HG03066 (cell line): Measurements from ENCODE around the gene PASK.

ENCODE experiments used
- ATAC-seq: cut with Tn5 transposase; IDR thresholded peaks from one replicate; pipeline ENCODE4 v1.9.1; 2021; ENCODE audit warnings: low read depth; ENCODE audit not compliant: unreplicated experiment

Gene PASK

DNA sequence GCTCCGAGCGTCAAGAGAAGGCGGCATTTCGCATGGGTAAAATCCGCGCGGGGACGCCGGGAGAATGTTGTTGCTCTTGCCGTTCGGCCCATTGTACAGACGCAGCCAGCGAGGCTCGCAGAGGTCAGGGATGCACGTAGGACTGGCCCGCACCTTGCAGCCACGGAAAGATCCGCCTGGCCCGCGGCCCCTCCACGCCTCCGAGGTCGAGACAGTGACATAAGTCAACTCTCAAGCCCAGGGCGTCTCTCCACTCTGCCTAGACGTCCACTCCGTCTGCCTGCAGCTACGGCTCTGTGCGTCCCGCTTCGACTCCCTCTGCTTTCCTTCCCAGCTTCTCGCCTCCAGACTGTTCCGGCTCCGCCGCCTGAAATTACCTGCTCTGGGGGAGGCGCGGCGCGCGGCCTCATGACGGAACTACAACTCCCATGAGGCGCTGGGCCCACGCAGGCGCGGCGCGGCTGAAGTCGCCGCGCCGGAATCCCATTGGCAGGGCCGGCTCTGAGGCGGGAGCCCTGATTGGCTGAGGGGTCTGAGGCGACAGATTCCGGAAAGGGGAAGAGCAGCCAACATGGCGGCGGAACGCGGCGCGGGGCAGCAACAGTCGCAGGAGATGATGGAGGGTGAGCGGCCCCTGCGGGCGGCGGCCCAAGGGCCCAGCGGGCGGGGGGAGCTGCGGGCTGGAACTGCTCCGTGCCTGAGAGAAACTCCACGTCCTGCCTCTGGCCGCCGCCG is 820 bp upstream of the PASK start, which contains the start of gene PPP1R7:
Gene PPP1R7, plus strand, starts transcription at position 543 of the 735 bp plus-strand sequence. Its CDS starts 29 bp downstream, at position 572.
- peak; percentile 64 for ATAC-seq

DNA sequence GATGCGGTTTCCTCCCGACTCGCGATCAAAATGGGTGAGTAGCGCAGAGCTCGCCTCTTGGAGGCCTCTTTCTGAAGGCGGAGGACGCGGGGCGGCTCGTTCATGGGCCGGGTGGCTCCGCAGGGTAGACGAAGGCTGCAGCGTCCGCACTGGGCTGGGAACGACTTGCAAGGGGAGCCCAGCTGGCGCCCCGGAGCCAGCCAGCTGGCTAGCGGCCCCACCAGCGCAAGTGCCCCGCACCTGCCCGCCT is 328 bp upstream of the PASK start:
- no peak for ATAC-seq

DNA sequence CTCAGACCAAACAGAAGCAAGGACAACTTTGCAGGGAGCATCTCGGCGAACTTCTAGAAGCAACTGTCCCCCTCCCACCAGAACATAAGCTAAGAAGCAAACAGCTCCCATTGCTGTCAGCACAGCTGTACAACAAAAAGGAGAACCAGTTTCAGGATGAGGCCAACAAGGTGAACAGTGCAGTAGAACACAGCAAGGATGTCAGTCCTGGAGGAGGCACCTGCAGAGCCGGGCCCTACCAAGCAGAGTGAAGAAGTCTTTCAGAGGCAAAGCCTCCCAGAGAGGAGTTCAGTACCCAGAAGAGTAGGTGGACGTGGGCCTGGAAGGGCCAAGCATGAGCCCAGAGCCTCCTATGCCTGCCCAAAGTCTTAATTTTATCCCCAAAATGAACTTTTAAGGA is 1.0 kb downstream of the PASK start:
- ATAC-seq = no peak

GRCh38 chr2:241147336-241147735 is 1.9 kb downstream of the PASK start:
- ATAC-seq = no peak

GRCh38 chr2:241146286-241146685 is 3.0 kb downstream of the PASK start:
- ATAC-seq = no peak

DNA sequence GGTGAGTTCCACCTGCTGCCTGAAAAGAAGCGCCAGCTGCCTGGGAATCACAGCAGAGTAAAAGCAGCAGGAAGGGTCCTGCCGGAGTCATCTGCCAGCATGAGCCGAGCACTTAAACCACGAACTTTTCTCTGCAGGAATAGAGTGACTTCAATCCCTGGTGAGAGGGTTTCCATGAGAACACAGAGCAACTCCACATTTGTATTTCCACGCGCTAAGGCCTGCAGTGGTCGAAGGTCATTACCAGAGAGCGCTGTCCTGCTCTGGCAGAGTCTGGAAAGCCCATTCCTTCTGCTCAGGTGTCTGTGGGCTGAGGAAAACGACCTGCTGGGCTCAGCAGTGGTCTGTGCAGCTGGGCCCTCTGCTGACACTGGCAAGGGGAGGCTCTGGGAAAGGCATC is 6.7 kb downstream of the PASK start:
- no peak for ATAC-seq

DNA sequence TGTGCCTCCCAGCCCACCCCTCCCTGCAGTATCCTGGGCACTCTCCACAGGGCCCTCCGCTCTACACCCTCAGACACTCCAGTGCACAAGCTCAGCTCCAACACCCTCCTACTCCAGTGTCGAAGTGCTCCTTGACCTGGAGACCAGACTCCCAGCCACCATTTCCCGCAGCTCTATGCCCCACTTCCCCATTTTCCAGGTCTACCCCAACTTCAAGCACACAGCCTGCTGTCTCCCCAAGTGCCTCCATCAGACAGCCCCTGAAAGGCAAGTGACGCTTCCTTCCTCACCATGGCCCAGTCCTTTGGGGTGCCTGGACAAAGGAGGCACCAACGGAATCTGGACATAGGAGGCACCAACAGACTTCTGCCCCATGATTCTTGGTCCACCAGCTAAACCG is 7.2 kb downstream of the PASK start:
- no peak for ATAC-seq

- no peak for ATAC-seq
These were observed 8.0 kb downstream of the PASK start for GRCh38 chr2:241141214-241141770.

DNA sequence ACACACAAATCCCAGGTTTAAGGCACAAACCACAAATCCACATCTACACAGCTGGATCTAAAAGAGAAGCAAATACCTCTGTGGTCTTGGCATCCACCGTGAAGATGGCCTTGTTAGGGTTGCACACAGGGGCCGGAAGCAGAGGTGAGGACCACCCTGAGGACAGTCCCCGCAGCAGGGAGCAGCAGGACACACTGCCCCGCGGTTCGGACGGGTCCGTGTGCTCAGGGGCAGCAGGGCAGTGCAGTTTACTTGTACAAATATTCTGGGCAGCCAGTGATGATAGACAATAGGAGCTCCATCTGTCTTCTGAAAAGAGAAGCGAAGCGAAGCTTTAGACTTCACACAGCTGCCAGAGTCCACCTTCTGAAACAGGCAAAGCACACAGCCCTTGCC is 8.8 kb downstream of the PASK start:
- no peak for ATAC-seq

GRCh38 chr2:241139531-241140444 is 9.5 kb downstream of the PASK start:
- no peak for ATAC-seq

DNA sequence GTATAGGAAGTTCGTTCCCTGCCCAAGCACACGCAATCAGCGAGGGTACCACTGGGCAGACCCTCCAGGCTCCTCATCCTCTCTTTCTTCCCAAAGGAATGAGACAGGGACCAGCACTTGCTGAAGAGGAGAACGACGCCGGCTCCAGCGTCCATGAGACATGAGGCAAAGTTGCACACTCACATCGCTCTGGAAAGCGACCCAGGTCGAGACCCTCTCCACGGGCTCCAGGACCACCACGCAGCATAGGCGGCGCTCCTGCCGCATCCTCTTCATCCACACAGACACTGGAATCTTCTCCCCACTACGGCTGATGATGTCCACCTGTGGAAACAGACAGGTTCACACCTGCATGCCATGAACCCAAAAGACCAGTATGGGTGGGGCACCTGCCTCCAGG is 10.8 kb downstream of the PASK start:
- no peak for ATAC-seq

DNA sequence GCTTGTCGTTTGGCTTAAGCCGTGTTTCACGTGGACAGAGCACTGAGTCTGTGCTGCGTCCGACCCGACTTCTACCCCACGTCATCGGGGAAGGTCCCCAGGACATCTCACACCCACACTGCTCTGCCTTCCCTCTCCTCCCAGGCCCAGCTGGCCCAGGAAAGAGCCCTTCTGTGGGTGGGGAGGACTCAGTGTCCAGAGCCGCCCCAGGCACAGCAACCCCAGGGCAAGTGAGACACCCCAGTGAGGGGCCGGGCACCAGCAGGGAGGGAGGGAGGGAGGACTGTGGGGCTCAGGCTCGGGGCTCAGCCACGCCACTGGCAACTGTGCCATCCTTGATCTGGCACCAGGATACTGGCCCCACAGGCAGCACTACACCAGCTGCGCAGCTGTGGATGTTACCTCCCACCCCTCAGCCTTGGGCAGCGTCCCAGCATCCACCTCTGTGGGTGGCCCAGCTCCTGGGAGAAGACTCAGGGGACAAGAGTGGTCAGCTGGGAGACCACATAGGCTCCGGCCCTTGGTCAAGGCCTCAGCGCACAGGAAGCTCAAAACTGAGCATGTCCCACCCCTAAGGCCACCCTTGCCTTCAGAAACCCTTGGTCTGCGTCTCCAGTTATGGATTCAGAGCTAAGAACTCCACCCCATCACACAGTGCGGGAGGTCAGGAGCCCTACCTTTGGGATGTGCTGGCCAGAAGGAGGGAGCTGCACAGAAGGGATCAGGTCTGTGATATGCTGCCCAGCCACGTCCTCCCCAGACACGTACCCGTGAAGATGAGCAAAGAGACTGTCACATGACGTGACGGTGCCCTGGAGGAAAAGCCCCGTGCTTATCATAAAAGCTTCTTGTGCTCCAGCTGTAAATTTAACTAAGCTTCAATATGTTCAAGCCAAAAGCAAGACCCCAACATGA is 11.7 kb downstream of the PASK start:
- ATAC-seq = no peak

DNA sequence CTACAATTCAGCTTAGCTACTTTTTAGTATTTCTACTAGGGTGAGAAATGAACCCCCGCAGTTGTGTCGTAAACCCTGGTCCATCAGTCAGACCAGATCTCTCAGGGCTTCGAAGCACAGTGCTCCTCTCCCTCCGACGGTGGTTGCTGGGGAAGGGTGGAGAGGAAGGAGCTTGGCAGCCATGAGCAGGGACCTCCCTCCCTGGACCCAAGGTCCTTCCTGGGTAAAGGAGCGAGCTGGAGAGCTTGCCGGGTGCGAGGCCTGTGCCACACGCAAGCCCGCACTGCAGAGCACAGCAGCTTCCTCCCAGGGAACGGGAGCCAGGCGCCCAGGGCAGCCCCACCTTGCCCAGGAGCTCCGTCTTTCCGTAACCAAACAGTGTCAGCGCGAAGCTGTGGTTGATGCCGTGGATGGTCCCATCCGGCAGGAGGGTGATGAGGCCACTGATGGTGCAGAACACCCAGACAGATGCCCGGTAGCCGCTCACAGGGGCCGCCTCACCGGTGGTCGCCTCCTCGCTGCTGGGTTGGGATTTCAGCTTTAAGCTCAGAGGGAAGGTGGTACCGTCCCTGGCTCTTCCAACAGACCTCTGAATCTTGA is 12.5 kb downstream of the PASK start:
- no peak for ATAC-seq

- ATAC-seq = no peak
These were observed 13.1 kb downstream of the PASK start for GRCh38 chr2:241136191-241136590.

DNA sequence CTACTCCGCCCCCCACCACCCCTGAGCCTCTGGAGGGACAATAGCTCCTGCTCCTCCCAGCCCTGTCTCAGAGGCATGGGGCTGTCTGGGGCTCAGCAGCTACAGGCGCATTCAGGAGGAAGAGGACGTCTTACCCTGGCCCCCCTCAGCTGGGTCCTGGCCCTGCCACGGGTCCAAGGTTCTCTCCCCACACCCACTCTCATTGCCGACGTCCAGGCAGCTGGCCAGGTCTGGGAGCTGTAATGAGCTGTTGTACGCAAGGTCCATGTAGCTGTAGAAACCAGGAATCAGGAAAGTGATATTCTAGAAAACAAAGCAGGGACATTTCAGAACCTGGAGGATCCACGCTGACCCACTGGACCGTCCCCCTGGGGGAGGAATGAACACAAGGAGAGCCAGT is 13.5 kb downstream of the PASK start:
- no peak for ATAC-seq

DNA sequence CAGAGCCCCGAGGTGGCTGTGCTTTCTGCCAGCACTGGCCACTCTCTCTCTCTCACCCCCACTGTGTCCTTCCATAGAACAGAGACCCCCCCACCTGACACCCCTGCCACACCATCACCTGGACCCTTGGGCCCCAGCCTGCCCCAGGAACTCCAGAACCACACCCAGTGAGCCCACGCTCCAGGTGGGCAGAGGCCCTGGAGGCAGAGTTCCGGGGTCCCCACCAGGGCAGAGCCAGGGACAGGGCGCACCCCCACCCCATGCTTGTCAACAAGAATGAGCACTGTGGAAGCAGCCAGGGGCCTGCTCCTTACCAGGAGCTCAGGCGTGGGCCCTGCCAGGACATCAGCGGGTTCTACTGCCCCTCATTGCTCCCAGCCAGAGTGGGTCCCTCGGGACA is 14.6 kb downstream of the PASK start:
- ATAC-seq = no peak

- ATAC-seq = no peak
These were observed 15.8 kb downstream of the PASK start for GRCh38 chr2:241133436-241133820.

DNA sequence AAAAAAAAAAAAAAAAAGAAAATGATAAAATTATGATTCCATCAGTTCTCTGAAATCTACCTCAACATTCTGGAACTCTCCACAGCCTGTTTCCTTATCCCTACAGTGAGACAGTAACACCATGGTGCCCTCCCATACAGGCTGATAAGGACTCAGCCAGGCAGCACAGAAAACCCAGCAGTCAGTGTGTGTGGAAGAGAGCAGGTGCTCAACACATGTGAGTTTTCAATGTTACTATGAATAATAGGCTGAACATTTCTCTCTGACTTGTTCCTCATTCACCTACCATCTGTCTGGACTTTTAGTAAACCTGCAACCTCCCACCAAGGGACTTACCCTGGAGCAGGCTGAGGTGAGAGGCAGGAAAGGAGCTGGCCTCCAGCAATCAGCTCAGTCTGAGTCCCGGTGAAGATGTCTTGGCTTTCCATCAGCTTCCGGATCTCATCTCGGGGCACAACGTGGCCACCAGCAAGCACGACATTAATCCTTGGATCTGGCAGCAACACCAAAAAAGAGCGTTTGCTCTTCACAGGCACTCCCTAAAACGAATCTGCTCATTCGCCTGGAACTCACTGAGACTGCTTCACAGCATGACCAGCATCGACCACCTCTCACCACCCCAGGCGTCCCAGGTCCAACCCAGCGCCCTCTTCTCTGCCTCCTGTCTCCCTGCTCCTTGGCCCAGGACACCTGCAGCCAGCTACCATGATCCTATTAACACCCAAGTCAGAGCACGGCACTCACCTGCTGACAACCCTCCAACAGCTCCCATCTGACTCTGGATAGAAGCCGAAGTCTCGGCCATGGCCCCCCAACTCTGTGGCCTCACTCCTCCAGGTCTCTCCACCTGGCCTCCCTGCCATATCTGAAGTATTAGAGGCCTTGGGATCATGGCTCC is 16.5 kb downstream of the PASK start:
- no peak for ATAC-seq

DNA sequence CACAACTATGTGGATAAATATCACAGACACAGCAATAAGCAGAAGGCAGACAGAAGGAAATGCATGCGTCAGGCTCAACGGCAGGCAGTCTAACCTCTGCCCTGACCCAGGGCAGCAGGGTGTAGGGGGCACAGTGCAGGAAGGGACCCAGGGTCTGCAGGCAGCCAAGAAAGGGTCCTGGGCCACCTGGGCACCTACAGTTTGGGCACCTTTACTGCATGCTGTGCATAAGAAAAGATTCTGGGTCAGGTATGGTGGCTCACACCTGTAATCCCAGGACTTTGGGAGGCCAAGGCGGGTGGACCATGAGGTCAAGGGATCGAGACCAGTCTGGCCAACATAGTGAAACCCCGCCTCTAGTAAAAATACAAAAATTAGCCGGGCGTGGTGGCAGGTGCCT is 17.7 kb downstream of the PASK start:
- ATAC-seq = no peak
